Placental pericyte (primary cell): ENCODE data around the gene GJA3. TPM values are rescaled to one million over a fixed set of nuclear protein-coding genes. Genes with fewer than 3 reads are reported as not detected.

Experiments used
- total RNA-seq: library from RNA; depleted of rRNA; stranded (reverse); fragments of >200 nt; gene quantifications from 2 replicates; pipeline ENCODE4 v1.2.3, GENCODE V29; 2012

GJA3 gene
- total RNA-seq = 1.0 and 3.7 TPM in 2 replicates

GRCh38 chr13:20160306-20161274 lies at the start of gene GJA3:
Gene GJA3, minus strand, starts transcription at chr13:20161052. Its CDS starts 17,764 bp downstream, at chr13:20143288.

DNA sequence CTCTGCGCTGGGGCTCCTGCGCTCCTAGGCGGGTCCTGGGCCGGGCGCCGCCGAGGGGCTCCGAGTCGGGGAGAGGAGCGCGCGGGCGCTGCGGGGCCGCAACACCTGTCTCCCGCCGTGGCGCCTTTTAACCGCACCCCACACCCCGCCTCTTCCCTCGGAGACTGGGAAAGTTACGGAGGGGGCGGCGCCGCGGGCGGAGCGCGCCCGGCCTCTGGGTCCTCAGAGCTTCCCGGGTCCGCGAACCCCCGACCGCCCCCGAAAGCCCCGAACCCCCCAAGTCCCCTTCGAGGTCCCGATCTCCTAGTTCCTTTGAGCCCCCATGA lies 31.9 kb upstream of the GJA3 start, which contains the start of gene GJB2:
Gene GJB2, minus strand, starts transcription at position 103 of the 326 bp plus-strand sequence. CDS start 3,357 bp downstream, outside the sequence.

Other genes with a start within 250 kb of the GJA3 start
- 48.6 and 49.1 TPM in 2 replicates for gene ZMYM2, start 202.3 kb downstream of the GJA3 start, total RNA-seq
- 1.3 and 2.4 TPM in 2 replicates for gene GJB2, start 31.9 kb upstream of the GJA3 start, total RNA-seq
- not detected in 2 replicates for gene GJB6, start 71.3 kb upstream of the GJA3 start, total RNA-seq